GM19455 (cell line): ENCODE results near the gene ITIH6.
"Not testable (repeated sequence)": the region's sequence is repeated elsewhere in the genome, so short reads cannot be mapped to it uniquely, and the experiment has no call there.

Experiments used
- ATAC-seq: cut with Tn5 transposase; IDR thresholded peaks from one replicate; pipeline ENCODE4 v1.9.1; 2021; ENCODE audit not compliant: unreplicated experiment

ITIH6 gene

GRCh38 chrX:54807524-54808108, 9.6 kb upstream of the ITIH6 start, which contains the start of gene MAGED2:
Gene MAGED2 (plus strand): TSS chrX:54807745. CDS start chrX:54809332, 1,587 bp downstream.
- no peak for ATAC-seq

- ATAC-seq = no peak
These were observed 991 bp upstream of the ITIH6 start for GRCh38 chrX:54799046-54799445.

- no peak for ATAC-seq
These were observed 3.3 kb downstream of the ITIH6 start for GRCh38 chrX:54794795-54795194.

GRCh38 chrX:54794028-54794427, 4.0 kb downstream of the ITIH6 start:
- no peak for ATAC-seq

GRCh38 chrX:54789405-54789804, 8.7 kb downstream of the ITIH6 start:
- ATAC-seq = not testable (repeated sequence)

GRCh38 chrX:54788446-54788845, 9.6 kb downstream of the ITIH6 start:
- ATAC-seq = no peak

- no peak for ATAC-seq
These were observed 11.1 kb downstream of the ITIH6 start for GRCh38 chrX:54786967-54787366.

GRCh38 chrX:54785901-54786300, 12.2 kb downstream of the ITIH6 start:
- ATAC-seq = no peak

GRCh38 chrX:54776987-54777672, 20.9 kb downstream of the ITIH6 start:
- no peak for ATAC-seq

- ATAC-seq = no peak
These were observed 22.0 kb downstream of the ITIH6 start for GRCh38 chrX:54776061-54776460.

GRCh38 chrX:54774391-54775094, 23.5 kb downstream of the ITIH6 start:
- not testable (repeated sequence) for ATAC-seq

GRCh38 chrX:54758114-54759055, 39.7 kb downstream of the ITIH6 start:
- no peak for ATAC-seq

GRCh38 chrX:54754854-54755253, 43.2 kb downstream of the ITIH6 start:
- ATAC-seq = no peak

- ATAC-seq = no peak
These were observed 49.4 kb downstream of the ITIH6 start for GRCh38 chrX:54748626-54749025.

- ATAC-seq = no peak
These were observed 50.2 kb downstream of the ITIH6 start for GRCh38 chrX:54747733-54748393.

GRCh38 chrX:54746928-54747327, 51.1 kb downstream of the ITIH6 start:
- ATAC-seq = no peak

- no peak for ATAC-seq
These were observed 52.4 kb downstream of the ITIH6 start for GRCh38 chrX:54745676-54746075.

- ATAC-seq = not testable (repeated sequence)
These were observed 59.5 kb downstream of the ITIH6 start for GRCh38 chrX:54738567-54738966.

- ATAC-seq = not testable (repeated sequence)
These were observed 61.6 kb downstream of the ITIH6 start for GRCh38 chrX:54736298-54736942.

GRCh38 chrX:54721424-54721823, 76.6 kb downstream of the ITIH6 start:
- ATAC-seq = no peak
